ENCODE measurements around the gene ABCC1.

DNA sequence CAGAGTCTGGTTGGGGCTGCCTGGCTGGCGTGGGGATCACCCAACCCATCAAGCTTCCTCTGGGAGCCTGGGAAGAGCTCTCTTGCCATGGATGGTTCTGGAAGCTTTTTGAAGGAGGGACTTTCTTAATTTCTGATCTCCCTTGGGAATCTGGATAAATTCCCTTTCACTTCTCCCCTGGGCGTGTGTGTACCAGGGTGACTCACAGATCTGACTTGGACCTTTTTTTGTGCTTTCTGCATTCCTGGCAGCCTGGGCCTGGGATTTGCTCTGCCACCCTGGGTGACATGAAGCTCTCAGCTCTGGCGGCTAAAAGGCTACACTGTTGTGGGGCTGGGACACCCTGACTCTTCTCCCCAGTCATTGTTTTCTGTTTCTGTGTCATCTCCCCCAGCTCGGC lies 70.1 kb downstream of the ABCC1 start:
- TF ChIP-seq GABPA (IDR thresholded peaks at IDR 0.05; ENCODE audit: borderline replicate concordance, insufficient read depth, low read length) = no peak
- TF ChIP-seq RAD21 (IDR thresholded peaks at IDR 0.05 in 1 of 2, conservative IDR thresholded peaks at IDR 0.05 in 1 of 2; ENCODE audit: low read depth in 2 of 2, low read length in 2 of 2) = no peak
- no peak for TF ChIP-seq YY1 (IDR thresholded peaks at IDR 0.05; ENCODE audit: low read depth, low read length)
- TF ChIP-seq SUZ12 (IDR thresholded peaks at IDR 0.05; ENCODE audit: low read length) = no peak
- no peak for TF ChIP-seq SP2 (IDR thresholded peaks at IDR 0.05; ENCODE audit: low read length)
- no peak for TF ChIP-seq CEBPB (IDR thresholded peaks at IDR 0.05; ENCODE audit: low read depth, low read length)
- TF ChIP-seq RFX5 (IDR thresholded peaks at IDR 0.05; ENCODE audit: borderline replicate concordance, low read depth, low read length) = no peak
- TF ChIP-seq, protein P1, sequence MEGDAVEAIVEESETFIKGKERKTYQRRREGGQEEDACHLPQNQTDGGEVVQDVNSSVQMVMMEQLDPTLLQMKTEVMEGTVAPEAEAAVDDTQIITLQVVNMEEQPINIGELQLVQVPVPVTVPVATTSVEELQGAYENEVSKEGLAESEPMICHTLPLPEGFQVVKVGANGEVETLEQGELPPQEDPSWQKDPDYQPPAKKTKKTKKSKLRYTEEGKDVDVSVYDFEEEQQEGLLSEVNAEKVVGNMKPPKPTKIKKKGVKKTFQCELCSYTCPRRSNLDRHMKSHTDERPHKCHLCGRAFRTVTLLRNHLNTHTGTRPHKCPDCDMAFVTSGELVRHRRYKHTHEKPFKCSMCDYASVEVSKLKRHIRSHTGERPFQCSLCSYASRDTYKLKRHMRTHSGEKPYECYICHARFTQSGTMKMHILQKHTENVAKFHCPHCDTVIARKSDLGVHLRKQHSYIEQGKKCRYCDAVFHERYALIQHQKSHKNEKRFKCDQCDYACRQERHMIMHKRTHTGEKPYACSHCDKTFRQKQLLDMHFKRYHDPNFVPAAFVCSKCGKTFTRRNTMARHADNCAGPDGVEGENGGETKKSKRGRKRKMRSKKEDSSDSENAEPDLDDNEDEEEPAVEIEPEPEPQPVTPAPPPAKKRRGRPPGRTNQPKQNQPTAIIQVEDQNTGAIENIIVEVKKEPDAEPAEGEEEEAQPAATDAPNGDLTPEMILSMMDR (IDR thresholded peaks at IDR 0.05; ENCODE audit: control extremely low read depth in 1 of 3, insufficient read depth in 1 of 3, low read depth in 1 of 3, low read length in 3 of 3) = no peak
- TF ChIP-seq CREB1 (IDR thresholded peaks at IDR 0.05) = no peak
- TF ChIP-seq EGR1 (IDR thresholded peaks at IDR 0.05; ENCODE audit: borderline replicate concordance, low read depth, low read length) = no peak
- no peak for TF ChIP-seq ZNF274 (IDR thresholded peaks at IDR 0.05; ENCODE audit: borderline replicate concordance, extremely low read depth, low read length)
- TF ChIP-seq EP300 (IDR thresholded peaks at IDR 0.05; ENCODE audit: borderline replicate concordance in 1 of 2, low read depth in 2 of 2, low read length in 2 of 2) = no peak
- TF ChIP-seq POLR2AphosphoS5 (IDR thresholded peaks at IDR 0.05; ENCODE audit: low read depth, low read length) = no peak
